HuH-7 (cell line): Measurements from ENCODE around the gene RBM4B.
"Not testable (repeated sequence)": the region's sequence is repeated elsewhere in the genome, so short reads cannot be mapped to it uniquely, and the experiment has no call there.

Experiments
- DNase-seq: peaks from one replicate; pipeline ENCODE4 v3.0.0; 2011; ENCODE audit warnings: low spot score

The RBM4B gene, protein sequence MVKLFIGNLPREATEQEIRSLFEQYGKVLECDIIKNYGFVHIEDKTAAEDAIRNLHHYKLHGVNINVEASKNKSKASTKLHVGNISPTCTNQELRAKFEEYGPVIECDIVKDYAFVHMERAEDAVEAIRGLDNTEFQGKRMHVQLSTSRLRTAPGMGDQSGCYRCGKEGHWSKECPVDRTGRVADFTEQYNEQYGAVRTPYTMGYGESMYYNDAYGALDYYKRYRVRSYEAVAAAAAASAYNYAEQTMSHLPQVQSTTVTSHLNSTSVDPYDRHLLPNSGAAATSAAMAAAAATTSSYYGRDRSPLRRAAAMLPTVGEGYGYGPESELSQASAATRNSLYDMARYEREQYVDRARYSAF

DNA sequence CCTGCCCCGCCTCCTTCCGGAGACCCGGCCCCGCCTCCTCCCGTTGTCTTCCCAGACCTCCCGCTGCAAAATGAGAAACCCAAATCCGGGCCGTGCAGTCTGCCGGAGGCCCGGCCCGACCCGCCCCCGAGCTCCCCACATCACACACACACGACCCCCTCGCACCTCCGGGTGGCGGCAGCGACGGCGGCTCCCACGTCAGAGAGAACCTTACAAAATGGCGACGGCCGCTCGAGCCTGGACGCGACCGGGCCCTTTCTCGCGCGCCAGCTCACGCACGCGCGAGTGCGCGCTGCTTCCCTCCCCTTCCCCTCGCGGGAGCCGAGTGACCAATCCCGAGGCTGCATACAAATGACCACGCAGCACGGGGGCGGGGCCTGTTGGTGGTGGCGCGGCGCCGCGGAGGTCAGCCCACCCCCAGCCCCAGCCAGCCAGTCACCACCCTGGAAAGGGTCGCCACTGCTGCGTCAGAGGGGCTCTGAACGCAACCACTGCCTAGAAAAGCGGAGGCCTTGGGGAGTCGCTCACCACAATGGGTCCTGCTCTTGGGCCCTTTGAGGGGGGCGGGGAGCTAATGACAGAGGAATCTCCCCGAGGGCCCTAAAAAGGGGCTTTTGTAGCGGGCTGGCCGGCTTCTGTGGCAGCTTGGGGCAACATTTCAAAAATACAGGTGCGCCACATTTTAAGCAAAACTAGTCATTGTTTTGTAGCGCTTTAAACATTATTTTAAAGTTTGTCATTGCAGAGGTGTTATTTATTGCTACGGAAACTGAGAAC, at the start of gene RBM4B:
RBM4B (minus strand) TSS at position 289 of the 777 bp plus-strand sequence. CDS start 808 bp downstream, outside the sequence.
- peak; percentile 100 for DNase-seq

DNA sequence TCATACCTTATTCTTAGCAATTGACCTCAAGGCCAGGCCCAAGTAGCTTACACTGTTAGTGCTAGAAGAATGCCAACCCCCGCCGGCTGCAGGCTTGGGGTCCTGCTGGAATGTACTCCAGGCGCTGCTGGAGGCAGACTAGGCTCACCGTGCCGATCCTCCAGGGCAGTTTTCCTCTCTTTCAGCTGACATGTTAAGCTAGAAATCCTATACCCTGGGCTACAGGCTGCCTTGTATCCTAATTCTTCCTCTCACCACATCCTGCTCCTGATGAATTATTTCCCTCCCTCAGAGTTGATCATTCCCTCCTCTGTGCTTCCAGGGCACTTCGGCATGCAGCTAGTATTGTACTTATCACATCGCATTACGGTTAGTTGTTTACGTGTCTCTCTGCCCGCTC, 48.0 kb upstream of the RBM4B start:
- no peak for DNase-seq

DNA sequence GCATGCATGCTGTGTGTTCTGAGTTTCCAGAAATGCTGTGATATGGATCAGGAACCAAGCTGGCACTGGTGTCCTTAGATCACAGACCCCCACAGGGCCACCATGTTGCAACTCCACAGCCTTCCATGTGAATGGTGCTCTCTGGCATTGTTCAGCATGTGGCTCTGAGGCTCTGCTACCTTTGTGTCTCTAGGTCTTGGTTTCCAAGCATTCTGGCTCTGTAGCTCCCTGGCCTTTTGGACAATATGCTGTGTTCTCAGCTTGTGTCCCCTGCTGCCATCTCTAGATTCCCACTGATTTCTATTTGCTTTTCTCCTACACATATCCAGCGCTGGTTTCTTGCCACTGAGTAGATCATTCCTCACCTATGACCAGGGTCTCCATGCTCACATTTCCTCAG, 47.4 kb upstream of the RBM4B start:
- DNase-seq: no peak

DNA sequence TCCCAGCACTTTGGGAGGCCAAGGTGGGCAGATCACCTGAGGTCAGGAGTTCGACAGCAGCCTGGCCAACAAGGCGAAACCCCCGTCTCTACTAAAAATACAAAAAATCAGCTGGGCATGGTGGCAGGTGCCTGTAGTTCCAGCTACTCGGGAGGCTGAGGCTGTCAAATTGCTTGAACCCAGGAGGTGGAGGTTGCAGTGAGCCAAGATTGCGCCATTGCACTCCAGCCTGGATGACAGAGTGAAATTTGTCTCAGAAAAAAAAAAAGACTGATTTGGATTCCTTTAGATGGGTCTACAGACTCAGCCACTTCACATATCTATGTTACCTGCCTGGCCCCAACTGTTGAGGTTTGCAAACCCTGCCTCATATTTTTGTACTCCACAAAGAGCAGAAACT, 46.5 kb upstream of the RBM4B start:
- DNase-seq: not testable (repeated sequence)

DNA sequence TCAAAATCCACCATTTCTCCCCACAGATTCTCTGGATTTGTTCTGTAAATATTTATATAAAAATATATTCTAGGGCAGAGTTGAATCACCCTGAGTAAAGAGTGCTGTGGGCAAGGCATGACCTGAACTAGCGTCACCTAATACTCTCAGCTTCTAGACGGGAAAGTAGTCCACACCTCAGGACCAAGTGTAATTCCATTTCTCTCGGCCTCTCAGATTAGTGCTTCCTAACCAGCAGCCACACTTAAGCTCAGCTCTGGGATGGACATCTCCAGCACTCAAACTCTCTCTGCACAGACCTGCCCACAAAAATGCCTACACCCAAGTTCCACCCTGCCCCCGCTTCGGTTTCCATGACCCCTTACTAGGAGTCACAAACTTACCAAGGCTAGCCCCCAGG, 46.0 kb upstream of the RBM4B start:
- DNase-seq: no peak

DNA sequence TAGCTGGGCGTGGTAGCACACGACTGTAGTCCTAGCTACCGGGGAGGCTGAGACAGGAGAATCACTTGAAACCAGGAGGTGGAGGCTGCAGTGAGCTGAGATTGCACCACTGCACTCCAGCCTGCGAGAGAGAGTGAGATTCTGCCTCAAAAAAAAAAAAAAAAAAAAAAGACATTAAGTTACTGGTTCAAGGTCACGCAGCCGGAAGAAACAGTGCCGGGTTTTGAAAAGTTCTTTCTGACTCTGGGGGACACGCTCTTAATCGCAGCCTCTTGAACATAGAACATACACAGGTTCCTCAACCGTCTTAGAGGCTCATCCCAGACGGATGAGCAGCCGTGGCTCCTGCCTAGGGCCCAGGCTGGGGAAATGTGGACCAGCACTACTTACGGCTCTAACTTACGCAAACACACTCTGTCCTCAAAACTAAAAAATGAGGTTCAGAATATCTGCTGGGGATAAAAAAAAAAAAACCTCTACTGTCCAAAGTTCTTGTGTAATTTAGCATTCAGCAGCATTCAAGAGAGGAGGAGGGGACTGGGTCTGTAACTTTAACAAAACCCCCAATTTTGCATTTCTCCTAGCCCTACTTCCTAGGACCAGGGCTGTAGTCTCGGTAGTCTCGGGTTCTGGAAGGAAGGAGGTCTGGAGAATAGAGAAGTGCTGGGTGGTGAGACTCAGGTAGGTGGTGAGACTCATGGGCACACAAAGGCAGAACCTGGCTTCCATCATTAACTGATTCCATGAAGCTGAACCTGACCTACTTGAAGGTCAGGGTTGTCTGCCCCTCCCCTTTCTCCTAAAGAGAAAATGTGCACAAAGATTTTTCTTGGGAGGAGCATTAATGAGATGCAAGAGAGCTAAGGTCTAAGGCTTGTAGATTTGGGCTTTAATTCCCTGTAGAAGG, 45.3 kb upstream of the RBM4B start:
- no peak for DNase-seq

DNA sequence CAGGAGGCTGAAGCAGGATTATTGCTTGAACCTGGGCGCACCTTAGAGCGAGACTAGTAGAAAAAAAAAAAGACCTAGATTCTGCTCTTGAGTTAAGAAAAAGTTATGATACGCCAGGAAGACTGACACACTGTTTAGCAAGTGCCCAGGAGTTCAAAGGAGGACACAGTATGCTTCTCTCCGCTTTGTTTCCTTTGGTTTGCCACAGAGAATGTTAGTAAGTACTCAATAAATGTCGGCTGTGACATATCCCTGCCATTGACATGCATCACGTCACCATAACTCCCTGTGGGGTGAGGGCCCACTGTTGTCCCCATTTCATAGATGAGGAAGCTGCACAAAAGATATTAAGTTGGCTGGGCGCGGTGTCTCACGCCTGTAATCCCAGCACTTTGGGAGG, 44.3 kb upstream of the RBM4B start:
- no peak for DNase-seq

DNA sequence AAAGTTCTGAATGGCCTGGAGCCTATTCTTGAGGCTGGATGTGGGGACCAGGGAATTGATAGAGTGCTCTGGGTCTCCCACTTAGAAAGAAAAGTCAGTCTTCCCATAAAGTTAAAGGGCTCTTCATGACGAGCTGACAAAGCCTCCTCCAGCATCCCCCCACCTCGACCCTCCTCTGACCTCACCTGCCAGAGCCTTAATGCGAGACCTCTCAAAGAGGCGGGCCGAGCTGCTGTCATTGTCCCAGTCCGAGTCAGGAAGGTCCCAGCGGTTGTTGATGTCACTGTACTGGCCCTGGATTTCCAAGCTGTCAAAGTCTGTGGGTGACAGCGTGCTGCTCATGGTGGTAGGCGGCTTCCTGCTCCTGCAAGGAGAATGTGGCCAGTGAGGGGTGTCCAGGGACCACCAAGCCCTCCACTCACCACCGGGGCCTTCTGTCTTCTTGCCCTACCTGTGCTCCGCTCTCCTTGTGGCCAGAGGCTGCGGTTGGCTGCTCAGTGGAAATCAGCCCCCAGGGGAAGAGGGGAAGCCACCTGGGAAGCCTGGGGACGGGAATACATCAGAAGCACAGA, 43.3 kb upstream of the RBM4B start:
- no peak for DNase-seq

DNA sequence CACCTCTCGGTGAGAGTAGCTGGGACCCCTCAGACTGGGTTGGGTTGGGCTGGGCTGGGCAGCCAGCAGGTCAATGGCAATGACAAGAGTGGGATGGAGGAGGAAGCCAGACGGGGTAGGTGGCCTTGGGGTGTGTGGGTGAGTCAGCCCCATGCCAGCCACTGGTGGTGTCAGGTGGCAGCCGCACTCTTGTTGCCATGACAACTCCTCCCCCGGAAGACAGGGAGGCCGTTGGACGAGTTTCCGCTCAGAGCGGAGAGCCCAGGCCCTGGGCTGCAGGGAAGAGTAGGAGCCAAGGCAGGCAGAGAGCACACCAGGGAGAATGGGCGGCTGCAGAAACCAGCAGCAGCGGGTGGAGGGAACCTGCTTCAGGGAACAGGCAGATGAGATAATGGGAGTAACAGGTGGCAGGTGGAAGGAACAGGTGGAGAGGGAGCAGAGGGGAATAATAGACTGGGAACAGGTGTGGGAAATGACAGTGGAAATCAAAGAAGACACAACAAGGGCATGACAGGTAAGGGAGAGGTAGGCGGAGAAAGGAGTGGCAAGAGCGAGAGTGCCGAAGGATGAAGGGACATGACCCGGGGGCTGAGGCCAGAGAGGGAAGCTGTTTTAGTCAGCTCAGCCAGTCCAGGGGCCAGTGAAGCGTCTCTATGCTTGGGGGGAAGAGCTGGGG, 42.7 kb upstream of the RBM4B start:
- DNase-seq: no peak

DNA sequence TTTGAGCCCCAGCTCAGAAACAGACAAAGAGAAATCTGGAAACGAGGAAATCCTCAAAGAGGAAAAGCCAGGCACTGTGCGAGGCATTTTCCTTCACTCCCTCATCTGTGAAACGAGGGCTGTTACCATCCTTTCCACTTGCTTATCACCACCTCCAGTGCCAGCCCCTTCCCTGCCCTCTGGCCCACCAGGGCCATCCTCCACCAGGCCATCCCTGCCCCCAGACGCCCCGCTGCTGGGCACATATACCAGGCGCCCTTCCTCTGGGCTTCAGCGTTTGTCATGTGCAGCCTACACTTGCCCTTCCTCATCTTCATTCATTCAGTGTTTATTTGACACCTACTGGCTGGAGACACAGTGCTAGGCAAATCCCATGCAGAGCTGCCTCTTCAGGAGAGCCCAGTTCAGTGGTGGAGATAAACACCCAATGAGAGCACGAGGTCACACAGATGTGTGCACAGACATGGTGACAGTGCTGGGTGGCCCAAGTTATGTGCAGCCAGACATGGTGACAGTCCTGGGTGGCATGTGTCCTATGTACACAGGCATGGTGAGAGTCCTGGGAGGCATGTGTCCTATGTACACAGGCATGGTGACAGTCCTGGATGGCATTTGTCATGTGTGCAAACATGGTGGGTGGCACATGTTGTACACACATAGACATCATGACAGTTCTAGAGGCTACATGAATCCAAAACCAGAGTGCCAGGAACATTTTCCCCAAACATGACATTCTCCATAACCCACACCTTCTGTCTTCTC, 41.6 kb upstream of the RBM4B start:
- no peak for DNase-seq

DNA sequence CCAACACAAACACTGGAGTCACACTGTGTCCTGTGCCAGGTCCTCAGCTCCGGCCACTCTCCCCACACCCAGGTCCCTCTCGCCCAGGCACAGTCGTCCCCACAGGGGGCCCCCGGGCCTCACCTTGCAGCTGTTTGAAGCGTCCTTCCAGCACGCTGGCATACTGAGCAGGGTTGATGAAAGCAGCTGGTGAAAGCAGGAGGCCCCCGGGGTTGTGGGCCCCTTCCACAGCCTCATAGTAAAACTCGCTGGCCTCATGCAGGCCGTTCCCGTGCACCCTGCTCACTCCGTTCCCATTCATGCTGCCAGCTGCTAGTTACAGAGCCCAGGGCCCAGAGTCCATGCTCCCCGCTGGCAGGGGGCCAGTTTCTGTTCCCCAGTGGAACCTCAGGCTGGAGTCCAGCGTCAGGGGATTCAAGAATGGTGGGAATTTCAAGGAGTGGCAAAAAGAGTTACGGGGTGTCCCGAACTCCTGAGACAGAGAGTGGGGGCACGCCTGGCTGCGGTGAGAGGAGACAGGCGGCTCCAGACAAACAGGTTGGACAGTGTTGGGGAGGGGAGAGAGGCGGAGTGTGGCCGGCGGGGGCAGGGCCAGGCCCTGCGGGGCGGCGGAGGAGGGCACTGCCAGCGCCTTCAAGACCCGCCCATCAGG, 40.8 kb upstream of the RBM4B start:
- DNase-seq: no peak

DNA sequence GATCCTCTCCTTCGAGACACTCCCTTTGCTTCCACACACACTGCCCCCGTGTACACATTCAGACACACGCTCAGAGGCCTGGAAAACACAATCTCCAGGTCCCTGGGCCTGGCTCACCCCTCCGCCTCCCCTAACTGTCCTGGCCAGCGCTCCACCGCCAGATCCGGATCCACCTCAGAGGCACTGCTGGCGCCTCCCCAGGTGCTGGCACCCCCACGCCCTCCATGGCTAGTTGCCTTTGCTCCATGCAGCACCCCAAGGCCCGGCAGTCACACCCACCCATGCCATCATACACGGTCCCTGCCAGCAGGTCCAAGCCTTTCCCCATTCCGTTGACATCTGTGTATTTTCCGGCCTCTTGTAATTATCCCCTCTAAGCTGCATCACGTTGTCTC, 40.2 kb upstream of the RBM4B start:
- no peak for DNase-seq

DNA sequence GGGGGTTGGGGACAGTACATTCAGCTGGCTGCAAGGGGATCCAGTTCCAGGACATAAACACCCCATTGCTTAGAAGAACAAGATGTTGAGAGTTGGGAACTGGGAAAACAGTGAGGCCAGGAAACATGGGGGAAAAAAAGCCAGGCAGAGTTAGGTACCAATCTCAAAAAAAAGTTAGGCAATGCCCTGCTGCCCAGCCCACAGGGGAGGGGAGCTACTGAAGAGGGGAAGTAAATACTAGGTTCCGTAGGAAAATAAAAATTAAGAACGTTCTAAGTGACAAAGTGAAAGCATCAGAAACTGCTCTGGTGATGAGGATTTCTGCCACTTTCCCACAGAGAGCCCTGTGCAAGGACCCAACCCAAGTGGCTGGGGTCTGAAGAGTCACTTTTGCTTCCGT, 39.3 kb upstream of the RBM4B start:
- no peak for DNase-seq

DNA sequence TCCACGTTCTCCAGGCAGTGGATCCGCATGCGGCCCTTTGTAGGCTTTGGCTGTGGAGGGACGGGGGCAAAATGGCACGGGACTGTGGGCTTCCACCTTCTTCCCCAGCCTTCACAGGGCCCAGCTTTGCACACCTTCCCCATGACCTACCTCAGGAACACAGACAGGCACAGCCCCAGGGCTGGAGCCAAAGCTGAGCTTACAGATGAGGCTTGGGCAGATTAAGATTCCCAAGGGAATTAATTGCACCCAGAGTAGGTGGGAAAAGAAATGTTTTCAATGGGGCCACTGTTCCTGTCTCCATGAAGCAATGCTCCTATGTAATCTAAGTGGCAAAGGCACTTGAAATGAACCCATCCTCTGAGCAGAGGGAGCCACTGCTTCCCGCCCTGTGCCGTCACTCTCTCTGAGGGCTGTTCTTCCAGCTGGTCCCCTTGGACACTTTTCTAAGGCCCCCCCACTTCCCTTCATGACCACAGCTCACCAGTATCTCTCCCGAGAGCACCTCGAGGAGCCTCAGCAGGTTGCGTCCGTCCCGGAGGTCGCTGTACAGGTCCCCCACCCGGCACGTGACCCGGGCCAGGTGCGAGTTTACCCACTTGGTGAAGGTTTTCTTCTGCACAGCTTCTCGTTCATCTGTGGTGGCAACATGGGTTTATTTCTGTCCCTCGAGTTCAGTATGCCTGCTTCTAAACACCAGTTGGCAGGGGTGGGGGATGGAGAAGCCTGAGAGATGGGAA, 37.8 kb upstream of the RBM4B start:
- no peak for DNase-seq

DNA sequence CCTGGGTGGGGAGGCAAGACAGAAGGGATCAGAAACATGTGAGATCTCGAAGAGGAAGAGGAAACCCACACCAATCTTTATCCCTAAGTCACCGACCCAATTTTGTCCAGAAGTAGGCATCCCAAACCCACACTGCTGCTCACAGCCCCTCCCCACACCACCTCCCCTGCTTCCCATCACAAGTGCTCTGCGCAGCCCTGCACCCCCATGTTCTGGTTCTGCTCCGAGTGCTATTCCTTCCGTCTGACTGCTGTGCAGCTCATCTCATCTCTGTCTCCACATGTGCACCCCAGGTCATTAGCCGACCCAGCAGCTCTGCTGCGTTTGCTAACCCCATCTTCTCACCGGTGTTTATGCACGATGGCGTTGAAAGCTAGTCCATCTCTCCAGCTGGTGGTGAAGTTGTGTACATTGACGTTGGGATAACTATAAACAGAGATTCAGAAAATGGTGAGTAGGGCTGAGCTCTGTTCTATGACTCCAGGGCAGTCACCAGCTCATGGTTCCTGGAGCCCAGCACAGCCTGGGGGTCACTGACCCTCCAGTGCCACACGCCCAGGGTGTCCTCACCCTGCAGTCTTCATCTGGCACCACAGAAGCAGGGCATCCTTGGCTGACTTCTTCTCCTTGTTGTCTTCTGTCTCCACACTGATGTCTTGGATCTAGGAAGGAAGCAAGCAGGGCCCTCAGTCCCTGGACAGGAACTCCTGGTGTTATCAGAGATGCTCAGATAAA, 36.2 kb upstream of the RBM4B start:
- no peak for DNase-seq

DNA sequence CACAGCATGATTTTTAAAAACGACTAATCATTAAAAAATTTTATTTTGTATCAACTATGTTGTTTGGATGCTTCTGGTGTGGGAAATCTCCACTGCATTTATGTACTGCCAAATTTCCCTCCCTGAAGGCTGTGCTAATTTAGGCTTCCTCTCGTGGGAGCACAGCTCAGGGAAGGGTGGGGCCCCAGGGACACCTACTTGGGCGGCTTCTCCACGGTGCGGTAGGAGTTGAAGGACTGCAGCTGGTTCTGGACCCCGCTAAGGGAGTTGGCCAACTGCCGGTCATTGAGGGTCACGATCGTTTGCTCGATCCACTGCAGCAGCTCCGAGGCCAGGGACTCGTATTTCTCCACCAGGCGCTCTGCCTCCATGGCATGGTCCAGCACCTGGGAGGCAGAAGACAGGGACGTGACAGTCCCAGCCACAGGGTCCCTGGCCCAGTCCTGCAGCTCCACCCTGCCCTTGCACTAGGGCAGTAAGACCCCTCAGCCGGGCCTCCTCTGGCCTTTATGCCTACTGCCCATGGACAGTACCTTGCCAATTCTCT, 32.8 kb upstream of the RBM4B start:
- no peak for DNase-seq

DNA sequence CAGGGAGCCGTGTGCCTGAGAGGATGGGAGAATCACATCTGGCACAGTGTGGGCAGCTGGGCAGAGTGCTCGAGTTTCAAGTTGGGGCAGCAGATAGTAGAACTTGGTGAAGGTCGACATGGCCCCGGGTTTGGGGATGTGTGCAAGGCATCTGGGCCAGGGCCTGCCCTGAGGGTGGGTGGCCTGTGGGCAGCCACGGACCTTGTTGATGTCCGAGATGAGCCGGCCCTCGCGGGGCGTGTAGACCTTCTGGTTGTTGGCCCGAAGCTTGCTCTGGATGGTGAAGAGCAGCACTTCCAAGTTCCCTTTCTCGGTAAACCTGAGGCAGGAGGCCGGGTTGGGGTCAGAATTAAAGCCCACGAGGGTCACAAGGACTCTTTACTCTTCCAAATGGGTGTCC, 31.0 kb upstream of the RBM4B start:
- no peak for DNase-seq

DNA sequence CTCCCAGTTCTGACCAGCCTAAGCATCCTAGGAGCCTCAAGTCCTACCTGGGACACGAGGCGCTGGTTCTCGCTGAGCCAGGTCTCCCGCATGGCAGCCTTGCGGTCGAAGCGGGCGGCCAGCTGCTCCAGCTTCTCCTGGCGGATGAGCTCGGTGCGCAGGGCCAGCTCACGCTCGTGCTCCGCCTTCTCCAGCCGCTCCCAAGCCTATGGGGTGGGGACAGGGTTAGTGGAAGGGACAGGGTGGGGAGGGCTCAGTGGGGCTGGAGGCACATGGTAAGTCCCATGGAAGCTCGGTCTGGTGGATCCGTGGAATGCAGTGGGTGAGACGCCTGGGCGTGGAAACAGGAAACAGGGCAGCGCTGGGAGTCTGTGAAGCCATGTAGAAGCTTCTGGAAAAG, 30.4 kb upstream of the RBM4B start:
- no peak for DNase-seq

DNA sequence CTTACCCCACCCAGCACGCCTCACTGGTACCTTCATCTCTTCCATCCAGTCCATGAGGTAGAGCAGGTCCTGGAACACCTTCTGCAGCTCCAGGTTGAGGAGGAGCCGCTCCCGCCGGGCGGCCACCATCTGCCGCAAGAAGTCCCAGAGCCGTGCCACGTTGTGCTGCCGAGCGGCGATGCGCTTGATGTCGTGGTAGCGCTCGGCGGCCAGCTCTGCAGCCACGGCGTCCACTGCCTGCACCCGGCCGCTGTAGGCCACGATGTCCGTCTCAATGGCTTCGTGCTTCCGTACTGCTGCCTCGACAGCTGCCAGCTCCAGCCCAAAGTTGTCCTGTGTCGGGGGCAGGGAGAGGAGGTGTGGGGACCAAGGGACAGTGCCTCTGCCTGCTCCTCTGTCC, 29.8 kb upstream of the RBM4B start:
- DNase-seq: no peak
